HG03457 (cell line): ENCODE data around the gene ITGA2.

Experiments
- ATAC-seq: cut with Tn5 transposase; IDR thresholded peaks from one replicate; pipeline ENCODE4 v1.9.1; 2021; ENCODE audit warnings: moderate number of reproducible peaks; ENCODE audit not compliant: unreplicated experiment

ITGA2 gene

GRCh38 chr5:53133020-53133419 is 143.9 kb downstream of the ITGA2 start:
- no peak for ATAC-seq
